Inferior parietal cortex (tissue), 1 donor: ENCODE data around the gene RPL4.
"Not testable (repeated sequence)": the region's sequence is repeated elsewhere in the genome, so short reads cannot be mapped to it uniquely, and the experiment has no call there.

Experiments used
- DNase-seq: peaks from one replicate; pipeline ENCODE4 v3.0.0-alpha.2; 2016; ENCODE audit errors: extremely low spot score

RPL4 gene

DNA sequence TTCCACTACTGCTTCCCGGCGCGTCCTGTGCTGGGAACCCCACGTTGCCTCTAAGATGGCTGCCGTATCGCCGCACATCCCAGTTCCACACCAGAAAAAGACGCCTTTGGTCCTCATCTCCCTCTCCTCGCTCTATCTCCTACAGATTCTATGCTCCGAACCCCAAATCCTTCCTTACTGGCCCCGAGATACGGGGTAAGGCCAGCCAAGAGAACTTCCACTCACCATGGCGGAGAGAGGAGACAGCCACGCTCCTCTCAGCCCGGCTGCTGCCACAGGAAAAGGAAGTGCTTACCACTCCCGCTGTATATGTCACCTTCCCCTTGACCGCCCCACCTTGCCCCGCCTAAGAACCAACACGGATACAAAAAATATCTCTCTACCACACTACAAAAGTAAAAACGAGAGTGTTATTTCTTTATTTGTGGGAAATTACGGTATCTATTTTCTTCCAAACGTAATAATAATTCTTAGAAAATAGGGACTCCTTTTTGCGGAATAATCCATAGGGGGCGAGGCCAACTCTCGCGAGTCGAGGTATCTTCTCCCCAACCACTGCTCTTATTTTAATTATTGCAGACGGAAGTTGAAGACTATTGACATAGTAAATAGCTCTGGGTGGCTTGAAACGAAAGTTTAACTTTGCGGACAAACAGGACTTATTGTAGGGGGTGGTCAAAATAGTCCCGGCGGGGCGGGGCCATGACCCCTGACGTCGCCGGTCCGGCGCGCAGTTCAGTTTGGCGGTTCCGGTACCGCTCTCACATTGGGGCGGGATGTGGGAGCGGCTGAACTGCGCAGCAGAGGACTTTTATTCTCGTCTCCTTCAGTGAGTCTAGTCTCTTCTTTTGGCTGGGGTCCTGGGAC is at the start of gene RPL4, which contains the start of gene ZWILCH:
TSS of gene RPL4 (minus strand) at position 293 of the 867 bp plus-strand sequence. CDS start at position 228, 65 bp downstream.
TSS of gene ZWILCH (plus strand) at position 764 of the 867 bp plus-strand sequence. CDS start at position 777, 13 bp downstream.
- DNase-seq = peak; percentile 87

DNA sequence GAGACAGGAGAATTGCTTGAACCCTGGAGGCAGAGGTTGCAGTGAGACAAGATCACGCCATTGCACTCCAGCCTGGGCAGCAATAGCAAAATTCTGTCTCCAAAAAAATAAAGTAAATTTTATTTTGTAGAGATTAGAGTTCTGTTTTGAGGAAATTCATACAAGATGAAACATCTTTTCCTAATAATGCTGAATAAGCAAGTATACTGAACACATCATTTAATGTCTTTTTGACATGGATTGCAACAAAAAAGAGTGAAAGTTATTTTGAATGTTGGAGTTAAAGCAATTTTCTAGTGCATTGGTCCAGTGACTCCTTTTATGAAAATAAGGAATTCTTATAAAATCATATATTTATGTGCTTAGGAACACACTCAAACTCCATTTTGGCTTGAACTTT is 40.6 kb upstream of the RPL4 start:
- DNase-seq = no peak

DNA sequence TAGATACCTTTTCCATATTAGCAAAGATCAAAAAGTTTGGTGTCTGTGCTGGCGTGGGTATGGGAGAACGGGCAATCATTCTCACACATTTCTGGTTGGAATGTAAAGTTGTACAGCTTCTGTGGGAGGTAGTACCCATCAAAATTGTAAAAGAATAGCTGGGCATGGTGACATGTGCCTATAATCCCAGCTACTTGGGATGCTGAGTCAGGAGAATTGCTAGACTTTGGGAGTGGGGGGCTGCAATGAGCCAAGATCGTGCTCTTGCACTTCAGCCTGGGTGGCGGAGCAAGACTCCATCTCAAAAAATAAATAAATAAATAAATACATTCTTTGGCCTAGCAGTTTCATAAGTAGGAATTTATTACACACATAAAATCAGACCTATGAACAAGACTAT is 38.2 kb upstream of the RPL4 start:
- DNase-seq = no peak

DNA sequence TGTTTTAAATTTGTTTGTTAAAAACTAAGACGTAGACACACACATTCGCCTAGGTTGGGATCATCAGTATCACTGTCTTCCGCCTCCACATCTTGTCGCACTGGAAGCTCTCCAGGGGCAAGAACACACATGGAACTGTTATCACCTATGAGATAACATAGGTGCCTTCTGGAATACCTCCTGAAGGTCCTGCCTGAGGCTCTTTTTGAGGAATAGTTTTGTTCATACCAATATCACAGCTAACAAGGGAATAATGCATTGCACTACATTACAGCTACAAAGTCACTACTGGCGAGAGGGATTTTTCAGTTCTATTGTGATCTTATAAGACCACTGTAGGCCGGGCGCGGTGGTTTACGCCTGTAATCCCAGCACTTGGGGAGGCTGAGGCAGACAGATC is 30.4 kb upstream of the RPL4 start:
- DNase-seq = no peak

DNA sequence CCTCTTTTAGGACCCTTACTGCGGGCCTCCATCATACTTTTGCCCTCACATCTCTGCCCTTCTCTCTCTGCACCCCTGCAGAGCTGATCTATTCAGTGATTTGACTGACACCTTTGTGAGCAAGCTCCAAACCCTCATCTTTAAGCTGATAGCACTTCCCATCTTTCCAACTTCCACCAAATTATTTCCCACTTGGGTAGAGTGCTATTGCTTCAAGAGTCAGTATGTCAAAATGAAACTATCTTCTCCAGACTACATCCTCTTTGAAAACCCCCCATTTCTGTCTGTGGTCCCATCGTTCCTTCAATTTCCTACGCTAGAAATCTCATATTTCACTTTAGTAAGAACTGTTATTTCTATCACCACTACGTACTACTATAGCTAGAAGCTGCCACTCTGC is 20.2 kb upstream of the RPL4 start:
- DNase-seq = no peak

DNA sequence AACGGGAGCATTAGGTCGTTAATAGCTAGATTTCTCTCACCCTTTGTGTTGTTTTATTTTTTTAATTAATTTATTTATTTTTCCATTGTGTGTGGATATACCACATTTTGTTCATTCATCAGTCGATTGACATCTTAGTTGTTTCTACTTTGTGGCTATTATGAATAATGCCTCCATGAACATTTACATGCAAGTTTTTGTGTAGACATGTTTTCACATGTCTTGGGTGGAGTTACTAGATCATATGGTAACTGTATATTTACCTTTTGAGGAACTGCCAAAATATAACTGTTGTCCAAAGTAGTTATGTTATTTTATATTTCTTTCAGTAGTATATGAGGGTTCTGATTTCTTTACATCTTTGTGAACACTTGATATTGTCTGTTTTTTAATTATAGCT is 19.3 kb upstream of the RPL4 start:
- DNase-seq = no peak

DNA sequence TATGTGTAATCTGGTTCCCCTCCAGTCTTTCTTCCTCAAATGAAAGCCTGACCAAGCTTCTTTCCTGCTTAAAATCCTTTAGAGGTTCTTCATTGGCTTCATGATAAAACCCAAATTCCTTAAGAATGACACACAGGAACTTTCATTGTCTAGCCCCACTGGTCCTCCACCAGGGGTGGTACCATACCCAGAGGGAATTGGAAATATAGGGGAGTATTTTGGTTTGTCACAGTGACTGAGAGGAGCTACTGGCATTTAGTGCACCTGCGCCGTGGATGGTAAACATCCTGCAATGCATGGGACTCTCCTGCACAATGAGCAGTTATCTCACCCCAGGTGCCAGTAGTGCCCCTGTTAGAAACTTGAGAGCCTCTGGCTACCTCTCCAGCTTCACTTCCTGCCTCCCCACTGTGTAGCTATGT is 11.3 kb upstream of the RPL4 start:
- DNase-seq = no peak

DNA sequence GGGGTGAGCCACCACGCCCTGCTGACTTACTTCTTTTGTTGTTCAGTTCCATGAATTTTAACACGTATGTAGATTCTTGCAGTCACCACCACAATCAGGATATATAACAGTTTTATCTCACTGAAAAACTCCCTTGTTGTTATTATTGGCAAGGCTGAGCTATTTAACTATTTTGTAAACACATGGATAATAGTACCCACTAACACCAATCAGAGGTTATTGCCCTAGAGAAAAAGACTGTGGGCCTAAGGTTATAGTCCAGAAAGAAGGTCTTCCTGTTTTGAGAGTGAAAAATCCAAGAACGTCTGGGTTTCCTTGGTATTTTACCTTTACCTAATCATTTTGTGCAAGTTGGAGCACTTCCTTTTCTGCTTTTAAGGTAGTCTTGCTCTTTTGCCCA is 9.9 kb upstream of the RPL4 start:
- DNase-seq = no peak

DNA sequence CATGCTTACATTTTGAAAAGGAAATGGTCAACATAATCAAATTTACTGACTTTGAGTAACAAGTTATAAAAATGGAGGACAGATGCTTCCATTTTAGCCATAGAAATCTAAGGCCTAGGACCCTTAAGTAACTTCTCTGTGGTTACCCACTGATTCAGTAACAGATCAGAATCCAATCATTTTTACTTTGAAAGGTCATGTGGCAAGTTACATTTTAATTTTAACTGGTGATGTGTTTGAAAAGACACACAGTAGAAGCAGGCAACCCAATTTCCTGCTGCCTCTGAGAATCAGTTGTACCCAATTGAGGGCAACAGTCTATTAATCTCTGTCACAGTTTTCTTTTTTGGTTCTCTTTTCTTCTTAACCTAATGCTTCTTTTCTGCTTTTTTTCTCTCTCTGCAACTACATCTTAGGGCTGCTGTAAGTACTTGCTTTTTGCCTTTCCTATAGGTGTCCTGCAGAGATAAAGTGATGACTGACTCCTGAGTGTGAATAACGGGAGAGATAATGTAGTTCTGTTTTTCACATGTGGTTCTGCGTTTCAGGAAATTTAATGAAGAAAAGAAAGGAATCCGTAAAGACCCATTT is 3.7 kb upstream of the RPL4 start:
- no peak for DNase-seq

DNA sequence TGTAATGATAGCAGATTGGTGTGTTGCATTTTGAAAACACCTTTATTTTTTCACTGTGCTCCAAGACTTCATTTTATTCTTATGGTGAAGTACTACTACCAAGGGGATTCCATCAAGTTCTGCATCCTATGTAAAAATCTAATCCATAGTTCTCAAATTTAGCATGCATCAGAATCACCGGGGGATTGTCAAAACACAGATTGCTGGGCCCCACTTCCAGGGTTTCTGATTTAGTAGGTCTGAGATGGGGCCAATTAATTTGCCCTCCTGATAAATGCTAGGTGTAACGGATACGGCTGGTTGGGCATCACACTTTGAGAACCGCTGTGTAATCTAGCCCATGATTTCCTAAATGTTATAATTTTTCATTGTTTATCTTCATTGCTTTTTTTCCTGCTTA is 1.2 kb upstream of the RPL4 start:
- DNase-seq = no peak

DNA sequence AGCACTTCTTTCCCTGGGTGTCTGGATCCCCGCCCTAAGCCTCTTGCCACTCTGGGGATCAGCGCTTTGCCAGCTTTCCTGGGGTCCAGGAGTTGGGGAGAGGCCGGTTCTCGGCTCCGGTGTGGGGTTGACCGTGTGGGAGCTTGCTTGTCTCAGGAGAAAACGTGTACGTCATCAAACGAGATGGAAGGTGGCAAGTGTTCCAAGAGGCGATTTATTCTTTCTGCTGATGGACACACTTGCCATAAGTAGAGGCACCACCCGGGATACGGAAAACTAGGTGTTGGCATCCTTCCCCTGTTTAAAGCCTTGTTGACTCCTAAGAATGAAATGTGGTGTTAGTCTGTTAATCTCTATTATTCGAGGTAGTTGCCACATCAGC is 766 bp upstream of the RPL4 start:
- DNase-seq = no peak

DNA sequence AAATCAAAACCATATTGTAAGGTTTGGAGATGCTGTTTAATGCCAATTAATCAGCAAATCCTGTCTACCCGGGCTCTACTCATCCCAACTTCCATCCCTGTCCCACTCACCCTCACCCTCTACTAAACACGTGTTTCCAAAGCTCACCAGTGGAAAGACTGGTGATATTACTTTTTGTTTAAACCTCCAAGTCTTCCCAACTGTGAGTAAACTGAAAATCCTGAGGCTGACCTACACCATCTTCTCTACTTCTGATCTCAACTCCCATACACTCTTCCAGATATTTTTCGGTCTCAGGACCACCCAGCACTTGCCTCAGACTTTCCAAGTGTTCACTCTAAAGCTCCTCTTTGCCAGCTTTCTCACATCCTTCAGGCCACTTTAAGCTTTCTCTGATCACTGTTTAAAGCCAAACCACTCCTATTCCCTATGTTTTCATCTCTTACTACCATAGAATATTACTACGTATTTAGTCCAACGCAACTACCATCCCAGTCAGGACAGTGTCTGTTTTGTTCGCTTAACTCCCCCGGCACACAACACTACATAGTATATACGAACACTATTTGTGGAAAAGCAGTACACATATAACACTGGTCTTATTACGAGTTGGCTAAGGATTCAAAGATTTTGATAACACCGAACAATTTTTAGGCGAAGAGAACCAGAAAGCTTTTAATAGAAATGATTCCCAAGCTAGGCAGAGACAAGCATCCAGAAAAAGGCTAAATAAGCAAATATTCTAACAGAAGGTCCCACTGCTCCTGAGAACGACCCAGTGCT is 684 bp downstream of the RPL4 start:
- no peak for DNase-seq

DNA sequence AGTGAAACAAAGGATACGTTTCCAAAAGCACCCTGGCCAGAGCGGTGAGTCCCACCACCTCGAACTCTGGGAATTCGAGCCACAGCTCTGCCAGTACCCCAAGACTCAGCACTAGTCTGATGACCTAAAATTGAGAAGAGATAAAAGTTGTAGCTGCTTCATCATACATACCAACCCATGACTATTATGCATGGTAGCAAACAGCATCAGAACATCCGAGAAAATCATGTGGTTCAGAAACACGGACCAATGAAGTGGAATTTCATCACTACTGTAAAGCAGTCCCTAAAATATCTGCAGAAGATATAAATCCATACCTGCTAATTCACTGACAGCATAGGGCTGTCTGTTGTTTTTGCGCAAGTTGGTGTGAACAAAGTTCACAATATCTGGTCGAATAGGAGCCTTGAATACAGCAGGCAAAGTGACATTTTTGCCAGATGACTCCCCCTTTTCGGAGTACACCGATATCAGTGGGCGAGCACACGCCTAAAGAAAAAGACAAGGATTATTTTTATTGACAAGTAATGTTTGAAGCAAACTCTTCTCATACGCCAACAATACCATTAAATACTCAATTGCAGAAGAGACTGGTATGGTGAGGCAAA is 1.5 kb downstream of the RPL4 start:
- DNase-seq = not testable (repeated sequence)

DNA sequence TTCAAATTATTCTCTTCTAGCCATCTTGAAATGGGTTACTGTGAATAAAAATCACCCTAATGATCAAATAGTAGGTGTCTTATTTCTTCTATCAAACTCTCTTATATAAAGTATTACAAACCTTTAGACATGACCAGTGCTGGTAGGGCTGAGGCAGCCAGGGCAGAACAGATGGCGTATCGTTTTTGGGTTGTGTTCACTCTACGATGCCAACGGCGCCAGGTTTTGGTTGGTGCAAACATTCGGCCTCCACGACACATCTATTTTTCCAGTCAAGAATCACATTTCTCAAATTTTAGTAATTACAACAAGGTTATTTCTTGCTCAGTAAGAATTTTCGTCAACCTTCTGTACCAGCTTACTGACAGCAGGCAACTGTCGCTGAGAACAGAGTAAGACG is 2.2 kb downstream of the RPL4 start:
- peak; percentile 9 for DNase-seq

DNA sequence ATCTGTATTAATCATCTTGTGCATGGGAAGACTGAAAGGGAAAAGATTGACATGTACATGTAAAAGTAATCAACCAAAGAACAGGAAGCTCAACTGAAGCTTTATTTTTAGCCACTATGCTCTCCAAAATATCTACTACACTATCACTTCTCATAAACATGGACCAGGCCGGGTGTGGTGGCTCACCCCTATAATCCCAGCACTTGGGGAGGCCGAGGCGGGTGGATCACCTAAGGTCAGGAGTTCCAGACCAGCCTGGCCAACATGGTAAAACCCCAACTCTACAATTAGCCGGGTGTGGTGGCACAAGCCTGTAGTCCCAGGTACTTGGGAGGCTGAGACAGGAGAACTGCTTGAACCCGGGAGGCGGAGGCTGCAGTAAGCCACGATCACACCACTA is 4.3 kb downstream of the RPL4 start:
- not testable (repeated sequence) for DNase-seq

DNA sequence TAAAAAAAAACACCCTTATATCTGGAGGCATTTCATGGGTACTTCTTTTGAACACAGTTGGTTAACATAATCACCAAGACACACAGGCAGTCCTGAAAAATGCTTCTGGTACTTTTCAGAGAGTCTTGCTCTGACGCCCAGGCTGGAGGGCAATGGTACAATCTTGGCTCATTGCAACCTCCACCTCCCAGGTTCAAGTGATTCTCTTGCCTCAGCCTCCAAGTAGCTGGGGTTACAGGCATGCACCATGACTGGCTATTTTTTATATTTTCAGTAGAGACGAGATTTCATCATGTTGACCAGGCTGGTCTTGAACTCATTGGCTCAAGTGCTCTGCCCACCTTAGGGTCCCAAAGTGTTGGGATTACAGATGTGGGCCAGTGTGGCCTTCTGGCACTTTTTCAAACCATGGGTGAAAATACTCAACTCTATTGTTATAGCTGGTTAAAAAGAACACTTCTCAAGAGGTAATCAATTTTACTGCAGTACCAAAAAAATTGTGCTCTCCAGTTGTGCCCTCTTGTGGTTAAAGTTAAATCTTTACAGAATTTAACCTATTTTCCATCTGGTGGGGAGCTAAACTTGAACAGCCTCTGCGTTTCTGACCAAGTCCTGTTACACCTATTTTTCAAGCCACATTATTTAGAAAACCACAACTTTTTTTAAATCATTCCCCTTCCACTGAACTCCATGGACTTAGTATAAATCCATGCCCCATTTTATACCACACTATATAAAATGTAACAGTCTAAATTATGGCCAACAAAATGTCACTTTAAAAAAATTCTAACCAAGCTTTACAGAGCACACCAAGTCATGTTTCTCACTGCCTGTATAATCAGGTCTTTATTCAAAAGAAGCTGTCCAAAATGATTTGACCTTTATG is 5.9 kb downstream of the RPL4 start:
- DNase-seq = peak; percentile 52

DNA sequence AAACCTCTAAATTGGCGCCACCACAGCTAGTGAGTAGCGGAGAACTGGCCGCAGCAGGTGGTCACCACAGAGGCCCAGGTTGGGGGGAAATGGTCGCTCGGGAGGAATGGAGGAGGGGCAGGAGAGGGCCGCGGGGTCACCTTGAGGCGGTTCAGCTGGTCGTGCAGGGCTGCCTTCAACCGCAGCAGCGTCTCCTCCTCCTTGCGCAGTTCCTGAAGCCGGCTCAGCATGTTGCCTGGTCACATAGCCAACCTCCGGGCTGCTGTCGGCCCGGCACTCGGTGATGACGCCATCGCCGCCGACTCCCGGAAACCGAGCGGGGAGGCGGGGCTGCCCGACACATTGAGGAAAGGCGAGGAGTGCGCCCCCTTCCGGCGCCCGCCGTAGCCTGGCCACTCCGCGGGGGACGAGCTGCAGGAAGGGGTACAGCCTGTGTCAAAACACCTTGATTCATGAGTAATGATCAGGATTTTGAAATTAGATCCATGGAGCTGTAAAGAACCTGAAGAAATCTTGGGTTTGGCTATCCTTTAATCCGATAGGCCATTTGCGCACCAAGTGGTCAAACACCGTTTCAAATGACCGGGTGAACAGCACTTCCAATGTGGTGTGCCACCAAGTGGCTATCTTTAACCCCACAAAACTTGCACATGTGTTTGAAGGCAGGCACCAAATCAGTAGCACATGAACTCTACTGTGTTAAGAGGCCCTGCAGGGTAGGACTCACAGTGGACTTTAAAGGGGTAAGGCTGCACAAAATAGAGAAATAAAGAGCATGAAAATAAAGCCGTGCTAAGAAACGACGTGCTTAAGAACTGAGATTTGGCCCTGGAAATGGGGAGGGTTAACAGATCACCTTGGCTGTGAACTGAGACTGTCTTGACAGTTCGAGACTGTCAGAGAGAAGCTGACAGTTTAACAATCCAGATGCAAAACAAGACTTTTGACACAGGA is 6.9 kb downstream of the RPL4 start, which contains the start of gene SNAPC5:
TSS of gene SNAPC5 (minus strand) at position 261 of the 954 bp plus-strand sequence. CDS start at position 230, 31 bp downstream.
- DNase-seq = peak; percentile 92

DNA sequence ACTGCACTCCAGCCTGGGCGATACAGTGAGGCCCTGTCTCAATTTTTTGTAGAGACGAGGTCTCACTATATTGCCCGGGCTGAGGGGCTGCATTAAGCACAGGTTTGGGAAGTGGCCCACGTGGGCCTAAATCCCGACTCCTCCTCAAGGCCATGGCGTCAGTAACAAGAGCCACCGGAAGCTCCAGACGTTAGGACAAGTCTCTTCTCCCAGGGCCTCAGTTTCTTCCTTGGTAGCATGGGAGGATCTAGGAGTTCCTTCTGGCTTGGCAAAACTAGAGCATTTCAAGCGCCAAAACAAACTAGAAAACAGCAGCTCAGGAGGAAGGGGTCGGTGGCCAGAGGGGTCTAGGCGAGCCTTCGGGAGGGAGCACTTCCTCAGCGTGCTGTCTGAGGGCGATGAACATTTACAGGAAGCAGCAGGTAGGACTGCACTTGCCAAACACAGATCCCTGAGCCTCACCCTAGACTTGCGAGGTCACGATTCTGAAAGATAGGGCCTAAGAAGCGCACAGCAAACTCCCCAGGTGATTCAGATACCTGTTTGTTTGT is 7.6 kb downstream of the RPL4 start:
- no peak for DNase-seq

DNA sequence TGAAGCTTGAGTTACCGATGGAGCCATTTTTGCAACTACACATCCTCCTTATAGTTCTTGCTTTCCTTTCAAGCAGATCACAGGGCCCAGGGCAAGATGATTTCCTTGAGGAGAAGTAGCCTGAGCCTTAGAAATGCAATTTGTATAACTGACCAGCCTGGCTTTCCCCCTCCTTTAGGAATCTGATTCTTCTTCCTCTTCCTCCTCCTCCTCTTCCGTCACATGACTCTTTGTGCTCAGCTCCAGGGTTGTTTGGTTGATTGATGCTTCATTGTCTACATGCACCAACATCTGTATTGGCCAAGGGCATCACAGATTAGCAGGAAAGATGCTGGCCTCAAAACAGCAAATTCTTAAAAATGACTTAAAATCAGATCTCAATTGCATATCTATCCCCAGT is 10.4 kb downstream of the RPL4 start:
- no peak for DNase-seq
